ENCODE measurements around the gene NOL7. TPM values are rescaled to one million over a fixed set of nuclear protein-coding genes. Genes with fewer than 3 reads are reported as not detected.

NOL7 gene
- total RNA-seq, result 100 to 1,000 TPM in 2 of 4 donors, 10 to 100 TPM in 2; 62.9 to 133 (median 101) TPM

GRCh38 chr6:13614926-13615791 is at the start of gene NOL7:
NOL7 (plus strand) TSS chr6:13615335; CDS start chr6:13615359, 24 bp downstream.
- intact Hi-C loops (cut with DNase I), result loop anchor here (5.0 kb wide), 1 partner anchor 97 kb away; the partner anchor contains the start of gene RANBP9

GRCh38 chr6:13565921-13566320 is 49.2 kb upstream of the NOL7 start:
- TF ChIP-seq POLR2A (IDR thresholded peaks at IDR 0.05) (no peak), CTCF (IDR thresholded peaks at IDR 0.05) (no peak)
- intact Hi-C loops (cut with DNase I), result no loop called here
- H3K27ac ChIP-seq, result no peak overlapping the region
- H3K27me3 ChIP-seq, result no peaks in the 10 kb centered on the region
- no peak for DNase-seq
- H3K4me1 ChIP-seq, result peaks cover 0 to 19% of the 10 kb centered on the region in 2 donors
- no peak overlapping the region for H3K4me3 ChIP-seq (replicated peaks in 1 of 3)
- 91 to 94% methylated on average over 4 of the region's 4 CpGs for WGBS, 2 donors
- no peaks in the 10 kb centered on the region for H3K36me3 ChIP-seq
- H3K9me3 ChIP-seq, result no peaks in the 10 kb centered on the region

More at GRCh38 chr6:13614926-13615791, at the start of gene NOL7:
- TF ChIP-seq CTCF (IDR thresholded peaks at IDR 0.05) (peak; percentile 51 to 98 (median 89)), POLR2A (IDR thresholded peaks at IDR 0.05) (peak; percentile 34 to 93)
- WGBS, 2 donors, result 0% methylated on average over 29 to 36 of the region's 85 CpGs
- DNase-seq, result peak; percentile 97
- no peaks in the 10 kb centered on the region for H3K27me3 ChIP-seq
- H3K9me3 ChIP-seq, result no peaks in the 10 kb centered on the region
- H3K27ac ChIP-seq, result peak within 1 kb of the TSS; percentile 68 to 82 (median 74)
- H3K36me3 ChIP-seq, result peaks cover 23 to 31% of the 10 kb centered on the region in 2 donors
- H3K4me1 ChIP-seq, result peaks cover 7 to 32% of the 10 kb centered on the region in 2 donors
- peak within 1 kb of the TSS; percentile 45 to 96 (median 65) for H3K4me3 ChIP-seq (replicated peaks in 1 of 3)

GRCh38 chr6:13566500-13566899 is 48.6 kb upstream of the NOL7 start:
- TF ChIP-seq POLR2A (IDR thresholded peaks at IDR 0.05), result no peak
- TF ChIP-seq CTCF (IDR thresholded peaks at IDR 0.05), result no peak
- no peak overlapping the region for H3K27ac ChIP-seq
- no peak overlapping the region for H3K4me3 ChIP-seq (replicated peaks in 1 of 3)
- no peaks in the 10 kb centered on the region for H3K9me3 ChIP-seq
- intact Hi-C loops (cut with DNase I), result no loop called here
- 95 to 99% methylated on average over 3 of the region's 3 CpGs for WGBS, 2 donors
- no peak for DNase-seq
- H3K36me3 ChIP-seq, result no peaks in the 10 kb centered on the region
- H3K27me3 ChIP-seq, result no peaks in the 10 kb centered on the region
- peaks cover 0 to 14% of the 10 kb centered on the region in 2 donors for H3K4me1 ChIP-seq

GRCh38 chr6:13568970-13569369 is 46.2 kb upstream of the NOL7 start:
- no peak for DNase-seq
- intact Hi-C loops (cut with DNase I), result no loop called here
- 90 to 91% methylated on average over 5 of the region's 5 CpGs for WGBS, 2 donors
- Histone ChIP-seq H3K4me1 (peaks cover 6% of the 10 kb centered on the region in 2 donors), H3K9me3 (no peaks in the 10 kb centered on the region), H3K36me3 (no peaks in the 10 kb centered on the region), H3K4me3 (replicated peaks in 1 of 3) (no peak overlapping the region), H3K27ac (no peak overlapping the region), H3K27me3 (no peaks in the 10 kb centered on the region)
- TF ChIP-seq POLR2A (IDR thresholded peaks at IDR 0.05) (no peak), CTCF (IDR thresholded peaks at IDR 0.05) (no peak)

- H3K9me3 ChIP-seq, result no peaks in the 10 kb centered on the region
- no peaks in the 10 kb centered on the region for H3K27me3 ChIP-seq
- intact Hi-C loops (cut with DNase I), result loop anchor here (5.0 kb wide), 1 partner anchor 35 kb away; no protein-coding TSS in a partner anchor
- H3K4me3 ChIP-seq (replicated peaks in 1 of 3), result no peak overlapping the region
- H3K36me3 ChIP-seq, result no peaks in the 10 kb centered on the region
- peaks cover 6 to 11% of the 10 kb centered on the region in 2 donors for H3K4me1 ChIP-seq
- no peak for DNase-seq
- WGBS, 2 donors, result 86 to 88% methylated on average over 7 of the region's 7 CpGs
- no peak overlapping the region for H3K27ac ChIP-seq
- TF ChIP-seq POLR2A (IDR thresholded peaks at IDR 0.05) (no peak), CTCF (IDR thresholded peaks at IDR 0.05) (no peak)
Measured at GRCh38 chr6:13572240-13572639, 42.9 kb upstream of the NOL7 start.
